H9 (cell line): ENCODE data around the gene TMEM181. TPM values are rescaled to one million over a fixed set of nuclear protein-coding genes. Genes with fewer than 3 reads are reported as not detected.

Experiments
- DNase-seq: peaks from one replicate; pipeline ENCODE4 v3.0.0-alpha.2; 2017
- H2AFZ ChIP-seq: one replicate; pipeline ENCODE4 v1.6.1; 2013; ENCODE audit warnings: mild to moderate bottlenecking, low read length, control low read depth, moderate library complexity
- H2AK5ac ChIP-seq: 2 replicates; pipeline ENCODE4 v1.6.1; 2013; ENCODE audit warnings: low read length, control low read depth, mixed read lengths; ENCODE audit not compliant: insufficient read length
- H2BK120ac ChIP-seq: one replicate; pipeline ENCODE4 v1.6.1; 2013; ENCODE audit warnings: low read depth, mild to moderate bottlenecking, low read length, control low read depth, inconsistent platforms; ENCODE audit not compliant: poor library complexity, severe bottlenecking
- H2BK12ac ChIP-seq: 2 replicates; pipeline ENCODE4 v1.6.1; 2013; ENCODE audit warnings: low read length, control low read depth, mixed read lengths, low read depth; ENCODE audit not compliant: insufficient read length
- H2BK15ac ChIP-seq: 2 replicates; pipeline ENCODE4 v1.6.1; 2013; ENCODE audit warnings: low read depth, low read length, control low read depth
- H2BK20ac ChIP-seq: one replicate; pipeline ENCODE4 v1.6.1; 2013; ENCODE audit warnings: low read depth, mild to moderate bottlenecking, low read length, control low read depth, inconsistent platforms; ENCODE audit not compliant: poor library complexity, severe bottlenecking
- H2BK5ac ChIP-seq: 2 replicates; pipeline ENCODE4 v1.6.1; 2013; ENCODE audit warnings: low read length, control low read depth, mixed read lengths; ENCODE audit not compliant: insufficient read length
- H3K14ac ChIP-seq: 2 replicates; pipeline ENCODE4 v1.6.1; 2013; ENCODE audit warnings: low read length, control low read depth; ENCODE audit not compliant: insufficient read depth
- H3K18ac ChIP-seq: 2 replicates; pipeline ENCODE4 v1.6.1; 2013; ENCODE audit warnings: low read depth, mild to moderate bottlenecking, mixed read lengths, low read length, control low read depth; ENCODE audit not compliant: insufficient read length
- H3K23ac ChIP-seq: 2 replicates; pipeline ENCODE4 v1.6.1; 2013; ENCODE audit warnings: low read length, control low read depth, mixed read lengths, low read depth; ENCODE audit not compliant: insufficient read length
- H3K23me2 ChIP-seq: 2 replicates; pipeline ENCODE4 v1.6.1; 2013; ENCODE audit warnings: low read depth, mild to moderate bottlenecking, mixed read lengths, low read length, control low read depth; ENCODE audit not compliant: insufficient read length, poor library complexity, severe bottlenecking
- H3K27ac ChIP-seq: 2 replicates; pipeline ENCODE4 v1.5.1; 2013; ENCODE audit warnings: low read length, control low read depth, mixed read lengths, low read depth; ENCODE audit not compliant: insufficient read length
- H3K27me3 ChIP-seq: 2 replicates; pipeline ENCODE4 v1.6.1; 2013; ENCODE audit warnings: low read length, control low read depth, inconsistent platforms; ENCODE audit not compliant: insufficient read depth
- H3K4ac ChIP-seq: 2 replicates; pipeline ENCODE4 v1.6.1; 2013; ENCODE audit warnings: low read depth, mild to moderate bottlenecking, control low read depth, inconsistent platforms, low read length, moderate library complexity
- H3K4me1 ChIP-seq: 2 replicates; pipeline ENCODE4 v1.6.1; 2013; ENCODE audit warnings: low read length, control low read depth, inconsistent platforms; ENCODE audit not compliant: insufficient read depth
- H3K4me2 ChIP-seq: 2 replicates; pipeline ENCODE4 v1.6.1; 2013; ENCODE audit warnings: low read length, control low read depth, mixed read lengths; ENCODE audit not compliant: insufficient read length, insufficient read depth
- H3K56ac ChIP-seq: 2 replicates; pipeline ENCODE4 v1.6.1; 2013; ENCODE audit warnings: low read depth, mild to moderate bottlenecking, mixed read lengths, low read length, control low read depth; ENCODE audit not compliant: insufficient read length
- H3K79me1 ChIP-seq: 2 replicates; pipeline ENCODE4 v1.6.1; 2013; ENCODE audit warnings: low read depth, mild to moderate bottlenecking, moderate library complexity, low read length, control low read depth, inconsistent platforms; ENCODE audit not compliant: insufficient read depth, poor library complexity, severe bottlenecking
- H3K79me2 ChIP-seq: 2 replicates; pipeline ENCODE4 v1.6.1; 2013; ENCODE audit warnings: low read length, control low read depth, inconsistent platforms; ENCODE audit not compliant: insufficient read depth
- H3K9ac ChIP-seq: 2 replicates; pipeline ENCODE4 v1.6.1; 2013; ENCODE audit warnings: low read length, control low read depth, mixed read lengths; ENCODE audit not compliant: insufficient read length; ENCODE audit errors: extremely low read depth
- H3K9me3 ChIP-seq: one replicate; pipeline ENCODE4 v1.6.1; 2013; ENCODE audit warnings: low read depth, low read length, inconsistent platforms; ENCODE audit not compliant: control insufficient read depth
- H3T11ph ChIP-seq: one replicate; pipeline ENCODE4 v1.6.1; 2013; ENCODE audit warnings: mild to moderate bottlenecking, low read length, control low read depth, inconsistent platforms
- H4K20me1 ChIP-seq: one replicate; pipeline ENCODE4 v1.6.1; 2013; ENCODE audit not compliant: control insufficient read depth, insufficient read length, insufficient read depth
- H4K5ac ChIP-seq: 2 replicates; pipeline ENCODE4 v1.6.1; 2013; ENCODE audit warnings: low read depth, mild to moderate bottlenecking, mixed read lengths, low read length, control low read depth; ENCODE audit not compliant: insufficient read length
- H4K8ac ChIP-seq: replicated peaks from 2 replicates; pipeline ENCODE4 v1.6.1; 2013; ENCODE audit warnings: low read length, control low read depth, mixed read lengths, low read depth; ENCODE audit not compliant: insufficient read length
- H4K91ac ChIP-seq: 2 replicates; pipeline ENCODE4 v1.6.1; 2013; ENCODE audit warnings: low read depth, mild to moderate bottlenecking, moderate library complexity, mixed read lengths, low read length, control low read depth; ENCODE audit not compliant: insufficient read length
- H3K27ac Mint-ChIP-seq, 3 experiments: 2 replicates in 2 of 3; 3 replicates in 1 of 3; pipeline ENCODE4 v1.8.0; 2020 to 2021; ENCODE audit warnings: mixed read lengths in 3 of 3, mild to moderate bottlenecking in 1 of 3, moderate library complexity in 1 of 3
- H3K27me3 Mint-ChIP-seq: 2 replicates; pipeline ENCODE4 v1.8.0; 2021; ENCODE audit warnings: low read depth, mild to moderate bottlenecking, moderate library complexity, mixed read lengths
- H3K36me3 Mint-ChIP-seq, 3 experiments: 2 replicates in 2 of 3; 3 replicates in 1 of 3; pipeline ENCODE4 v1.8.0; 2020 to 2021; ENCODE audit warnings: low read depth in 3 of 3, mixed read lengths in 3 of 3; ENCODE audit not compliant: insufficient read depth in 1 of 3
- H3K4me1 Mint-ChIP-seq, 2 experiments: 2 replicates each; pipeline ENCODE4 v1.8.0; 2020; ENCODE audit warnings: mixed read lengths in 2 of 2
- H3K4me3 Mint-ChIP-seq, 2 experiments: 2 replicates in 1 of 2; 3 replicates in 1 of 2; pipeline ENCODE4 v1.8.0; 2020 to 2021; ENCODE audit warnings: mild to moderate bottlenecking in 2 of 2, mixed read lengths in 2 of 2, moderate library complexity in 1 of 2
- H3K9me3 Mint-ChIP-seq, 2 experiments: 2 replicates in 1 of 2; 3 replicates in 1 of 2; pipeline ENCODE4 v1.8.0; 2020; ENCODE audit warnings: mild to moderate bottlenecking in 2 of 2, mixed read lengths in 2 of 2, moderate library complexity in 1 of 2
- WGBS: extraction: QIAGEN DNeasy Blood & Tissue Kit; methylation state at CpG from one replicate; pipeline ENCODE4 v1.1.7; 2013; ENCODE audit warnings: missing lambda C conversion rate, low lambda C conversion rate, mixed read lengths; ENCODE audit not compliant: insufficient read length; ENCODE audit errors: extremely low coverage; 5-methylcytosine and 5-hydroxymethylcytosine counted together
- total RNA-seq: library from RNA; stranded (reverse); gene quantifications from 2 replicates; pipeline ENCODE4 v1.2.1, GENCODE V29; 2021
- TF ChIP-seq, protein P1 (sequence below): fragments of 200-600 bp; sonication (generic); conservative IDR thresholded peaks from 3 replicates; pipeline ENCODE4 v1.8.0; 2021; ENCODE audit warnings: antibody characterized with exemption, mild to moderate bottlenecking

TMEM181 gene
- total RNA-seq, 1 experiment from 2014 or later: 24.4 TPM

DNA sequence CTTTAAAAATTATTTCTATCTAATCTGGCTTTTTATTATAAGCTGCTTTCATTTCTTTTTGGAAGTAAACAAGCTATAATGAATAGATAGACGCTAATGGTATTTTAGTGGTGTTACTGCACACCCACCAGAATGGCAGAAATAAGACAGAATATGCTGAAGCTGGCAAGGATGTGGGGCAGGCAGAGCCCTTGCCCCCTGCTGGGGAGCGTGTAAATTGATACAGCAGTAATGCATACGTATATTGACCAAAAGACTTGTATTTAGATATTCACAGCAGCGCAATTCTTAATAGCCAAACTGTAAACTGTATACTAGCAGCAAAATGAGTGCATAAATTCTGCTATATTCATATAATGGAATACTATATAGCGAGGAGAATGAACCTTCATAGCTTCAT, 35.3 kb downstream of the TMEM181 start:
- Histone ChIP-seq H3K27ac (no peak overlapping the region), H3K27me3 (no peaks in the 10 kb centered on the region), H3K9ac (no peak overlapping the region), H2BK5ac (no peak overlapping the region), H2BK12ac (no peak overlapping the region), H4K5ac (no peak overlapping the region), H3K56ac (no peak overlapping the region), H2AK5ac (no peak overlapping the region), H3K4ac (no peak overlapping the region), H3K18ac (no peak overlapping the region), H3K4me1 (no peaks in the 10 kb centered on the region), H3K9me3 (no peaks in the 10 kb centered on the region), H2BK20ac (no peak overlapping the region), H3T11ph (no peak overlapping the region), H4K8ac (no peak overlapping the region), H3K79me2 (no peaks in the 10 kb centered on the region), H2BK120ac (no peak overlapping the region), H4K20me1 (no peaks in the 10 kb centered on the region), H2BK15ac (no peak overlapping the region), H3K23ac (no peak overlapping the region), H3K4me2 (no peak overlapping the region), H3K79me1 (no peaks in the 10 kb centered on the region), H3K23me2 (no peaks in the 10 kb centered on the region), H4K91ac (no peak overlapping the region), H3K14ac (no peak overlapping the region), H2AFZ (no peak overlapping the region)
- TF ChIP-seq, protein P1, sequence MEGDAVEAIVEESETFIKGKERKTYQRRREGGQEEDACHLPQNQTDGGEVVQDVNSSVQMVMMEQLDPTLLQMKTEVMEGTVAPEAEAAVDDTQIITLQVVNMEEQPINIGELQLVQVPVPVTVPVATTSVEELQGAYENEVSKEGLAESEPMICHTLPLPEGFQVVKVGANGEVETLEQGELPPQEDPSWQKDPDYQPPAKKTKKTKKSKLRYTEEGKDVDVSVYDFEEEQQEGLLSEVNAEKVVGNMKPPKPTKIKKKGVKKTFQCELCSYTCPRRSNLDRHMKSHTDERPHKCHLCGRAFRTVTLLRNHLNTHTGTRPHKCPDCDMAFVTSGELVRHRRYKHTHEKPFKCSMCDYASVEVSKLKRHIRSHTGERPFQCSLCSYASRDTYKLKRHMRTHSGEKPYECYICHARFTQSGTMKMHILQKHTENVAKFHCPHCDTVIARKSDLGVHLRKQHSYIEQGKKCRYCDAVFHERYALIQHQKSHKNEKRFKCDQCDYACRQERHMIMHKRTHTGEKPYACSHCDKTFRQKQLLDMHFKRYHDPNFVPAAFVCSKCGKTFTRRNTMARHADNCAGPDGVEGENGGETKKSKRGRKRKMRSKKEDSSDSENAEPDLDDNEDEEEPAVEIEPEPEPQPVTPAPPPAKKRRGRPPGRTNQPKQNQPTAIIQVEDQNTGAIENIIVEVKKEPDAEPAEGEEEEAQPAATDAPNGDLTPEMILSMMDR: no peak
- WGBS: no CpG with 5 or more reads among the region's 5 CpGs
- no peaks in the 10 kb centered on the region for H3K9me3 Mint-ChIP-seq
- peaks cover 20 to 84% (median 74%) of the 10 kb centered on the region in 3 experiments for H3K36me3 Mint-ChIP-seq
- H3K27me3 Mint-ChIP-seq: no peaks in the 10 kb centered on the region
- H3K4me1 Mint-ChIP-seq: no peaks in the 10 kb centered on the region; a peak in 1 of 4 replicates
- no peak for DNase-seq
- H3K27ac Mint-ChIP-seq: no peak overlapping the region
- H3K4me3 Mint-ChIP-seq: no peak overlapping the region
